Duodenal mucosa (tissue), 2 donors: Measurements from ENCODE around the gene EPHA6.
"Not testable (repeated sequence)": the region's sequence is repeated elsewhere in the genome, so short reads cannot be mapped to it uniquely, and the experiment has no call there.

Experiments
- H3K27ac ChIP-seq: one replicate; pipeline ENCODE4 v1.7.0; 2013; ENCODE audit warnings: low read depth, low read length
- H3K27me3 ChIP-seq, 2 donors: one replicate each; pipeline ENCODE4 v1.7.0; 2013; ENCODE audit warnings: low read length in 2 of 2, control low read depth in 1 of 2; ENCODE audit not compliant: insufficient read depth in 2 of 2, control insufficient read depth in 1 of 2
- H3K36me3 ChIP-seq, 2 donors: one replicate each; pipeline ENCODE4 v1.7.0; 2013; ENCODE audit warnings: low read length in 2 of 2, control low read depth in 1 of 2; ENCODE audit not compliant: insufficient read depth in 2 of 2, control insufficient read depth in 1 of 2
- H3K4me1 ChIP-seq, 2 donors: one replicate each; pipeline ENCODE4 v1.7.0; 2013; ENCODE audit warnings: low read length in 2 of 2, control low read depth in 1 of 2; ENCODE audit not compliant: insufficient read depth in 2 of 2, control insufficient read depth in 1 of 2
- H3K4me3 ChIP-seq, 2 donors: one replicate each; pipeline ENCODE4 v1.7.0; 2013; ENCODE audit warnings: low read length in 2 of 2, low read depth in 1 of 2
- H3K9ac ChIP-seq, 2 donors: one replicate each; pipeline ENCODE4 v1.7.0; 2013; ENCODE audit warnings: low read length in 2 of 2, low read depth in 1 of 2
- H3K9me3 ChIP-seq, 2 donors: one replicate each; pipeline ENCODE4 v1.7.0; 2013; ENCODE audit warnings: low read length in 2 of 2, control low read depth in 1 of 2; ENCODE audit not compliant: control insufficient read depth in 1 of 2

EPHA6 gene

GRCh38 chr3:97613139-97613538 lies 798.7 kb downstream of the EPHA6 start:
- Histone ChIP-seq H3K27ac (no peak overlapping the region), H3K27me3 (no peaks in the 10 kb centered on the region), H3K36me3 (no peaks in the 10 kb centered on the region), H3K4me3 (no peak overlapping the region), H3K4me1 (no peaks in the 10 kb centered on the region), H3K9ac (no peak overlapping the region), H3K9me3 (peaks cover 0 to 4% of the 10 kb centered on the region in 2 donors)

GRCh38 chr3:97620514-97620913 lies 806.1 kb downstream of the EPHA6 start:
- not testable (repeated sequence) for H3K36me3 ChIP-seq, H3K27ac ChIP-seq, H3K27me3 ChIP-seq, H3K9me3 ChIP-seq, H3K9ac ChIP-seq, H3K4me1 ChIP-seq, H3K4me3 ChIP-seq

- Histone ChIP-seq H3K27ac (no peak overlapping the region), H3K9ac (no peak overlapping the region), H3K9me3 (no peaks in the 10 kb centered on the region), H3K4me1 (no peaks in the 10 kb centered on the region), H3K4me3 (no peak overlapping the region), H3K36me3 (no peaks in the 10 kb centered on the region), H3K27me3 (no peaks in the 10 kb centered on the region)
Observed at GRCh38 chr3:97636465-97636864, 822.1 kb downstream of the EPHA6 start.

GRCh38 chr3:97646932-97647331 lies 832.5 kb downstream of the EPHA6 start:
- no peak overlapping the region for H3K9ac ChIP-seq
- H3K4me1 ChIP-seq: no peaks in the 10 kb centered on the region
- no peaks in the 10 kb centered on the region for H3K36me3 ChIP-seq
- no peaks in the 10 kb centered on the region for H3K9me3 ChIP-seq
- H3K27ac ChIP-seq: no peak overlapping the region
- no peaks in the 10 kb centered on the region for H3K27me3 ChIP-seq
- H3K4me3 ChIP-seq: no peak overlapping the region

- no peaks in the 10 kb centered on the region for H3K4me1 ChIP-seq
- no peaks in the 10 kb centered on the region for H3K36me3 ChIP-seq
- no peak overlapping the region for H3K27ac ChIP-seq
- H3K9ac ChIP-seq: no peak overlapping the region
- H3K4me3 ChIP-seq: no peak overlapping the region
- no peaks in the 10 kb centered on the region for H3K9me3 ChIP-seq
- no peaks in the 10 kb centered on the region for H3K27me3 ChIP-seq
Observed at GRCh38 chr3:97647441-97647982, 833.1 kb downstream of the EPHA6 start.

GRCh38 chr3:97655971-97656370 lies 841.6 kb downstream of the EPHA6 start:
- no peaks in the 10 kb centered on the region for H3K27me3 ChIP-seq
- no peak overlapping the region for H3K27ac ChIP-seq
- H3K36me3 ChIP-seq: no peaks in the 10 kb centered on the region
- no peaks in the 10 kb centered on the region for H3K9me3 ChIP-seq
- no peaks in the 10 kb centered on the region for H3K4me1 ChIP-seq
- no peak overlapping the region for H3K4me3 ChIP-seq
- H3K9ac ChIP-seq: no peak overlapping the region

GRCh38 chr3:97656638-97657037 lies 842.2 kb downstream of the EPHA6 start:
- H3K9ac ChIP-seq: no peak overlapping the region
- H3K27ac ChIP-seq: no peak overlapping the region
- H3K27me3 ChIP-seq: no peaks in the 10 kb centered on the region
- H3K9me3 ChIP-seq: no peaks in the 10 kb centered on the region
- no peaks in the 10 kb centered on the region for H3K36me3 ChIP-seq
- no peak overlapping the region for H3K4me3 ChIP-seq
- no peaks in the 10 kb centered on the region for H3K4me1 ChIP-seq

- Histone ChIP-seq H3K27ac (no peak overlapping the region), H3K27me3 (no peaks in the 10 kb centered on the region), H3K4me1 (no peaks in the 10 kb centered on the region), H3K9me3 (no peaks in the 10 kb centered on the region), H3K36me3 (no peaks in the 10 kb centered on the region), H3K9ac (no peak overlapping the region), H3K4me3 (no peak overlapping the region)
Observed at GRCh38 chr3:97658668-97659285, 844.4 kb downstream of the EPHA6 start.

- Histone ChIP-seq H3K4me1 (no peaks in the 10 kb centered on the region), H3K9me3 (no peaks in the 10 kb centered on the region), H3K4me3 (no peak overlapping the region), H3K9ac (no peak overlapping the region), H3K27me3 (no peaks in the 10 kb centered on the region), H3K27ac (no peak overlapping the region), H3K36me3 (no peaks in the 10 kb centered on the region)
Observed at GRCh38 chr3:97662264-97662663, 847.9 kb downstream of the EPHA6 start.

- Histone ChIP-seq H3K9me3 (no peaks in the 10 kb centered on the region), H3K27me3 (no peaks in the 10 kb centered on the region), H3K4me3 (no peak overlapping the region), H3K9ac (no peak overlapping the region), H3K27ac (no peak overlapping the region), H3K36me3 (no peaks in the 10 kb centered on the region), H3K4me1 (no peaks in the 10 kb centered on the region)
Observed at GRCh38 chr3:97662762-97663161, 848.4 kb downstream of the EPHA6 start.
